ENCODE data around the gene ZBTB7C. TPM values are rescaled to one million over a fixed set of nuclear protein-coding genes. Genes with fewer than 3 reads are reported as not detected.

The ZBTB7C gene
- total RNA-seq, 2 donors from 2014 or later, result 25.1 to 36.4 TPM

- no peaks in the 10 kb centered on the region for H3K27me3 ChIP-seq
- TF ChIP-seq, protein P1, sequence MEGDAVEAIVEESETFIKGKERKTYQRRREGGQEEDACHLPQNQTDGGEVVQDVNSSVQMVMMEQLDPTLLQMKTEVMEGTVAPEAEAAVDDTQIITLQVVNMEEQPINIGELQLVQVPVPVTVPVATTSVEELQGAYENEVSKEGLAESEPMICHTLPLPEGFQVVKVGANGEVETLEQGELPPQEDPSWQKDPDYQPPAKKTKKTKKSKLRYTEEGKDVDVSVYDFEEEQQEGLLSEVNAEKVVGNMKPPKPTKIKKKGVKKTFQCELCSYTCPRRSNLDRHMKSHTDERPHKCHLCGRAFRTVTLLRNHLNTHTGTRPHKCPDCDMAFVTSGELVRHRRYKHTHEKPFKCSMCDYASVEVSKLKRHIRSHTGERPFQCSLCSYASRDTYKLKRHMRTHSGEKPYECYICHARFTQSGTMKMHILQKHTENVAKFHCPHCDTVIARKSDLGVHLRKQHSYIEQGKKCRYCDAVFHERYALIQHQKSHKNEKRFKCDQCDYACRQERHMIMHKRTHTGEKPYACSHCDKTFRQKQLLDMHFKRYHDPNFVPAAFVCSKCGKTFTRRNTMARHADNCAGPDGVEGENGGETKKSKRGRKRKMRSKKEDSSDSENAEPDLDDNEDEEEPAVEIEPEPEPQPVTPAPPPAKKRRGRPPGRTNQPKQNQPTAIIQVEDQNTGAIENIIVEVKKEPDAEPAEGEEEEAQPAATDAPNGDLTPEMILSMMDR (IDR thresholded peaks at IDR 0.05), result no peak
- intact Hi-C loops (cut with DNase I), result no loop called here
- H3K36me3 ChIP-seq, result no peaks in the 10 kb centered on the region
- H3K9me3 ChIP-seq, result no peaks in the 10 kb centered on the region
- no peaks in the 10 kb centered on the region for H3K4me1 ChIP-seq
- H3K27ac ChIP-seq, result no peak overlapping the region
- DNase-seq, result no peak
- no peak overlapping the region for H3K9ac ChIP-seq (ENCODE audit: low read depth in 2 of 2, low read length in 2 of 2)
- H3K4me3 ChIP-seq, result no peak overlapping the region
Measured at GRCh38 chr18:48252525-48252924, 156.7 kb downstream of the ZBTB7C start.

- H3K27me3 ChIP-seq, result no peaks in the 10 kb centered on the region
- intact Hi-C loops (cut with DNase I), result no loop called here
Measured at GRCh38 chr18:48250918-48251317, 158.3 kb downstream of the ZBTB7C start.

DNA sequence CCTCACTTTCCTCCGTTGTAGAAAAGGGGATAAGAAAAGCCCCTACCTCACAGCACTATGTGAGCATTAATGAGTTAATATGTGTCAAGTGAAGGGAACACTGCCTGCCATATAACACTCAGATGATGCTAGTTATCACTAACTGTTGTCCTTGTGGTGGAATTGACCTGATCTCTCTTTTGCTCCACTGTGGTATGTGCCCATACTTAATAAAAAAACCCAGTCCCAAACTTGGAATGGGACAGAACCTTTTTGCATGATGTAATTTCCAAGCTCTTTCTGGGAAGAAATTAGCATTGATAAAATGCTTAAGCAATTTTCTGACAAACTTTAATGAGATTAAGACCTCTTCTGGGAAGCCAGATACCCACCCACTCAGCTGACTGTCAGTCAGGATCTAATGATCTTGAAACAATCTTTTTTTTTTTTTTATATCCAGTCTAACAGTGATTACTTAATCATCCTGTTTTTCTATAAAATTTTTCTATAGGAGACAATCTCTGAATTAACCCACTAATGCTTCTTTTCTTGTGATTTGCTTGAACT, 158.7 kb downstream of the ZBTB7C start:
- no peak overlapping the region for H3K27ac ChIP-seq
- H3K4me1 ChIP-seq, result no peaks in the 10 kb centered on the region
- H3K27me3 ChIP-seq, result no peaks in the 10 kb centered on the region
- TF ChIP-seq, protein P1 (IDR thresholded peaks at IDR 0.05), result no peak
- intact Hi-C loops (cut with DNase I), result no loop called here
- H3K9ac ChIP-seq (ENCODE audit: low read depth in 2 of 2, low read length in 2 of 2), result no peak overlapping the region
- no peak for DNase-seq
- no peak overlapping the region for H3K4me3 ChIP-seq
- no peaks in the 10 kb centered on the region for H3K36me3 ChIP-seq
- H3K9me3 ChIP-seq, result no peaks in the 10 kb centered on the region

More at GRCh38 chr18:48250918-48251317, 158.3 kb downstream of the ZBTB7C start:
- Histone ChIP-seq H3K36me3 (no peaks in the 10 kb centered on the region), H3K9ac (ENCODE audit: low read depth in 2 of 2, low read length in 2 of 2) (no peak overlapping the region), H3K4me3 (no peak overlapping the region), H3K27ac (no peak overlapping the region), H3K4me1 (no peaks in the 10 kb centered on the region), H3K9me3 (no peaks in the 10 kb centered on the region)
- no peak for DNase-seq
- TF ChIP-seq, protein P1 (IDR thresholded peaks at IDR 0.05), result no peak

GRCh38 chr18:48249854-48250253, 159.3 kb downstream of the ZBTB7C start:
- H3K9me3 ChIP-seq, result no peaks in the 10 kb centered on the region
- intact Hi-C loops (cut with DNase I), result no loop called here
- H3K36me3 ChIP-seq, result no peaks in the 10 kb centered on the region
- H3K27ac ChIP-seq, result no peak overlapping the region
- no peak overlapping the region for H3K4me3 ChIP-seq
- no peaks in the 10 kb centered on the region for H3K4me1 ChIP-seq
- TF ChIP-seq, protein P1 (IDR thresholded peaks at IDR 0.05), result no peak
- no peak overlapping the region for H3K9ac ChIP-seq (ENCODE audit: low read depth in 2 of 2, low read length in 2 of 2)
- DNase-seq, result no peak
- no peaks in the 10 kb centered on the region for H3K27me3 ChIP-seq

GRCh38 chr18:48244530-48244929, 164.7 kb downstream of the ZBTB7C start:
- no peak overlapping the region for H3K27ac ChIP-seq
- intact Hi-C loops (cut with DNase I), result no loop called here
- H3K9me3 ChIP-seq, result no peaks in the 10 kb centered on the region
- H3K36me3 ChIP-seq, result no peaks in the 10 kb centered on the region
- H3K4me1 ChIP-seq, result no peaks in the 10 kb centered on the region
- TF ChIP-seq, protein P1 (IDR thresholded peaks at IDR 0.05), result no peak
- no peak overlapping the region for H3K4me3 ChIP-seq
- H3K27me3 ChIP-seq, result no peaks in the 10 kb centered on the region
- no peak overlapping the region for H3K9ac ChIP-seq (ENCODE audit: low read depth in 2 of 2, low read length in 2 of 2)
- no peak for DNase-seq

All from colonic mucosa (tissue), 4 donors.